ENCODE measurements around the gene HERC2. TPM values are rescaled to one million over a fixed set of nuclear protein-coding genes. Genes with fewer than 3 reads are reported as not detected.

HERC2 gene
- total and polyA plus RNA-seq, 2 of the 13 experiments (the other 11 are each of a cell fraction or from before 2014, with no cell fraction given) = 17.6 to 24.8 TPM

- TF ChIP-seq REST (IDR thresholded peaks at IDR 0.05; ENCODE audit: borderline replicate concordance in 1 of 2, low read depth in 1 of 2, low read length in 2 of 2) (no peak), NFATC3 (CRISPR knock-in tag; IDR thresholded peaks at IDR 0.05) (no peak), TARDBP (CRISPR knock-in tag; IDR thresholded peaks at IDR 0.05) (no peak), XBP1 (CRISPR knock-in tag; IDR thresholded peaks at IDR 0.05) (no peak), ZNF709 (CRISPR knock-in tag; IDR thresholded peaks at IDR 0.05) (no peak), ZNF547 (CRISPR knock-in tag; IDR thresholded peaks at IDR 0.05) (no peak), FOXK1 (CRISPR knock-in tag; IDR thresholded peaks at IDR 0.05; ENCODE audit: borderline replicate concordance, low read depth) (no peak), TCF7L2 (IDR thresholded peaks at IDR 0.05; ENCODE audit: low read depth, low read length) (no peak), SP140L (CRISPR knock-in tag; IDR thresholded peaks at IDR 0.05; ENCODE audit: borderline replicate concordance) (no peak), PHF21A (CRISPR knock-in tag; IDR thresholded peaks at IDR 0.05) (no peak), ZNF138 (CRISPR knock-in tag; IDR thresholded peaks at IDR 0.05; ENCODE audit: low read depth) (no peak), MXI1 (IDR thresholded peaks at IDR 0.05; ENCODE audit: borderline replicate concordance, low read depth, low read length) (no peak), ZNF143 (CRISPR knock-in tag; IDR thresholded peaks at IDR 0.05) (no peak), SNAPC2 (CRISPR knock-in tag; IDR thresholded peaks at IDR 0.05) (no peak)
These were observed 223.6 kb downstream of the HERC2 start (continued) for GRCh38 chr15:28098360-28098765.

All from HepG2 (cell line).